RWPE2 (cell line): Measurements from ENCODE around the gene CLEC10A.
A peak's percentile ranks its signal among the peaks of the same experiment; 100 is the strongest.

Experiments
- ATAC-seq: fragments of 200-7000 bp; cut with Tn5 transposase; 3 replicates; pipeline ENCODE4 v1.9.1; 2021; ENCODE audit warnings: low read depth
- DNase-seq: peaks from one replicate; pipeline ENCODE4 v3.0.0-alpha.2; 2020; ENCODE audit warnings: low spot score
- H3K27ac ChIP-seq: fragments of 450-650 bp; 2 replicates; pipeline ENCODE4 v1.5.1; 2017; ENCODE audit warnings: mild to moderate bottlenecking; ENCODE audit not compliant: poor library complexity, severe bottlenecking
- H3K27me3 ChIP-seq: fragments of 250-450 bp; sonication (Bioruptor Pico); 2 replicates; pipeline ENCODE4 v1.5.1; 2021; ENCODE audit warnings: mild to moderate bottlenecking, moderate library complexity; ENCODE audit not compliant: insufficient read depth, poor library complexity, severe bottlenecking
- H3K36me3 ChIP-seq: fragments of 250-450 bp; sonication (Bioruptor Pico); 2 replicates; pipeline ENCODE4 v1.5.1; 2020; ENCODE audit warnings: low read depth, mild to moderate bottlenecking, moderate library complexity
- H3K4me1 ChIP-seq: fragments of 250-450 bp; sonication (Bioruptor Pico); 2 replicates; pipeline ENCODE4 v1.5.1; 2021; ENCODE audit warnings: mild to moderate bottlenecking, moderate library complexity; ENCODE audit not compliant: insufficient read depth, poor library complexity, severe bottlenecking
- H3K4me3 ChIP-seq: fragments of 250-450 bp; sonication (Bioruptor Pico); 2 replicates; pipeline ENCODE4 v1.5.1; 2021; ENCODE audit warnings: mild to moderate bottlenecking, moderate library complexity; ENCODE audit not compliant: severe bottlenecking
- H3K9me3 ChIP-seq: fragments of 250-450 bp; sonication (Bioruptor Pico); 2 replicates; pipeline ENCODE4 v1.5.1; 2021; ENCODE audit warnings: mild to moderate bottlenecking, moderate library complexity; ENCODE audit not compliant: severe bottlenecking
- TF ChIP-seq, protein P1 (sequence below): fragments of 450-650 bp; IDR thresholded peaks from one replicate; pipeline ENCODE4 v1.5.1; 2017; ENCODE audit warnings: mild to moderate bottlenecking, moderate library complexity; ENCODE audit not compliant: poor library complexity, severe bottlenecking

Gene CLEC10A

GRCh38 chr17:7041607-7042500 is 38.2 kb downstream of the CLEC10A start:
- no peak for ATAC-seq
- Histone ChIP-seq H3K27ac (no peak overlapping the region), H3K9me3 (no peaks in the 10 kb centered on the region), H3K4me3 (no peak overlapping the region), H3K4me1 (peaks cover 13% of the 10 kb centered on the region), H3K36me3 (no peaks in the 10 kb centered on the region), H3K27me3 (peaks cover 10% of the 10 kb centered on the region)
- DNase-seq, result no peak
- TF ChIP-seq, protein P1, sequence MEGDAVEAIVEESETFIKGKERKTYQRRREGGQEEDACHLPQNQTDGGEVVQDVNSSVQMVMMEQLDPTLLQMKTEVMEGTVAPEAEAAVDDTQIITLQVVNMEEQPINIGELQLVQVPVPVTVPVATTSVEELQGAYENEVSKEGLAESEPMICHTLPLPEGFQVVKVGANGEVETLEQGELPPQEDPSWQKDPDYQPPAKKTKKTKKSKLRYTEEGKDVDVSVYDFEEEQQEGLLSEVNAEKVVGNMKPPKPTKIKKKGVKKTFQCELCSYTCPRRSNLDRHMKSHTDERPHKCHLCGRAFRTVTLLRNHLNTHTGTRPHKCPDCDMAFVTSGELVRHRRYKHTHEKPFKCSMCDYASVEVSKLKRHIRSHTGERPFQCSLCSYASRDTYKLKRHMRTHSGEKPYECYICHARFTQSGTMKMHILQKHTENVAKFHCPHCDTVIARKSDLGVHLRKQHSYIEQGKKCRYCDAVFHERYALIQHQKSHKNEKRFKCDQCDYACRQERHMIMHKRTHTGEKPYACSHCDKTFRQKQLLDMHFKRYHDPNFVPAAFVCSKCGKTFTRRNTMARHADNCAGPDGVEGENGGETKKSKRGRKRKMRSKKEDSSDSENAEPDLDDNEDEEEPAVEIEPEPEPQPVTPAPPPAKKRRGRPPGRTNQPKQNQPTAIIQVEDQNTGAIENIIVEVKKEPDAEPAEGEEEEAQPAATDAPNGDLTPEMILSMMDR, result no peak

DNA sequence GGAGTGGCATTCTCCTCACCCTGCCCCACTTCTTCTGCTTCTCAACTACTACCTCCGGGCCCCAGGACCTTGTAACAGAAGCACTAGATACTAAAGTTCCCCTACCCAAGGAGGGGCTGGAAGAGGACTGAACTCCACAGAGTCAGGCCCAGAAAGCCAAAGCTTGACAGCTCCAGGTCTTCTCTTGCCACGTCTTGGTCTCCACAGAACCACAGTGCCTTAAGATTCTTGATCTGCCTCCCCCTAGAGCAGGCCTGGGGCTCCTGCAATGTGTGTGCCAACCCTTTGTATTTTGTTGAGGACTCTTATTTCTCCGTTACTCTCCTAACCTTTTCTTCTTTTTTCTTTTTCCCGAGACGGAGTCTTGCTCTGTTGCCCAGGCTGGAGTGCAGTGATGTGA is 40.2 kb downstream of the CLEC10A start:
- no peak for ATAC-seq
- peaks cover 10% of the 10 kb centered on the region for H3K27me3 ChIP-seq
- no peaks in the 10 kb centered on the region for H3K9me3 ChIP-seq

GRCh38 chr17:7038025-7038862 is 41.8 kb downstream of the CLEC10A start:
- H3K27ac ChIP-seq, result no peak overlapping the region
- H3K4me1 ChIP-seq, result peaks cover 3% of the 10 kb centered on the region
- TF ChIP-seq, protein P1, result no peak
- H3K27me3 ChIP-seq, result peaks cover 10% of the 10 kb centered on the region
- H3K9me3 ChIP-seq, result no peaks in the 10 kb centered on the region
- no peak overlapping the region for H3K4me3 ChIP-seq
- no peaks in the 10 kb centered on the region for H3K36me3 ChIP-seq
- no peak for ATAC-seq
- no peak for DNase-seq

More for the DNA sequence above, 40.2 kb downstream of the CLEC10A start:
- Histone ChIP-seq H3K36me3 (no peaks in the 10 kb centered on the region), H3K4me1 (peaks cover 3% of the 10 kb centered on the region), H3K27ac (no peak overlapping the region), H3K4me3 (no peak overlapping the region)
- DNase-seq, result no peak
- TF ChIP-seq, protein P1, result no peak

GRCh38 chr17:7035591-7036368 is 44.3 kb downstream of the CLEC10A start, which contains the start of gene SLC16A13:
Gene SLC16A13 (plus strand): TSS chr17:7036015. CDS start chr17:7036383, 368 bp downstream.
- ATAC-seq, result peak; percentile 89

More at GRCh38 chr17:7035591-7036368, 44.3 kb downstream of the CLEC10A start, which contains the start of gene SLC16A13:
- peak within 1 kb of the TSS; percentile 46 for H3K4me3 ChIP-seq
- H3K27ac ChIP-seq, result peak within 1 kb of the TSS; percentile 76
- TF ChIP-seq, protein P1, result no peak
- DNase-seq, result peak; percentile 98
- peaks cover 3% of the 10 kb centered on the region for H3K4me1 ChIP-seq
- no peaks in the 10 kb centered on the region for H3K36me3 ChIP-seq
- no peaks in the 10 kb centered on the region for H3K27me3 ChIP-seq
- H3K9me3 ChIP-seq, result no peaks in the 10 kb centered on the region
